Measurements from ENCODE around the gene HINFP. TPM values are rescaled to one million over a fixed set of nuclear protein-coding genes. Genes with fewer than 3 reads are reported as not detected.
A peak's percentile ranks its signal among the peaks of the same experiment; 100 is the strongest.
"Not testable (repeated sequence)": the region's sequence is repeated elsewhere in the genome, so short reads cannot be mapped to it uniquely, and the experiment has no call there.

Gene HINFP
- total and polyA plus RNA-seq, 7 experiments from 2014 or later = 14.7 to 79.7 (median 32.7) TPM

- Mint-ChIP-seq H3K4me3 (no peak overlapping the region), H3K27me3 (no peaks in the 10 kb centered on the region), H3K36me3 (peaks cover 0 to 22% (median 15%) of the 10 kb centered on the region in 5 donors), H3K9me3 (no peaks in the 10 kb centered on the region), H3K4me1 (peaks cover 9 to 25% (median 21%) of the 10 kb centered on the region in 7 donors), H3K27ac (no peak overlapping the region)
- Histone ChIP-seq H3K4me1 (ENCODE audit: control insufficient read depth in 2 of 2, insufficient read depth in 2 of 2, low read length in 2 of 2) (peaks cover 0 to 14% of the 10 kb centered on the region in 2 donors), H3K36me3 (ENCODE audit: control insufficient read depth in 2 of 3, insufficient read depth in 3 of 3, low read length in 3 of 3) (peaks cover 0 to 30% (median 0%) of the 10 kb centered on the region in 3 experiments), H3K27me3 (ENCODE audit: control insufficient read depth in 2 of 2, insufficient read depth in 2 of 2, low read length in 2 of 2) (no peaks in the 10 kb centered on the region), H3K4me3 (ENCODE audit: low read length) (no peak overlapping the region), H3K9me3 (ENCODE audit: control insufficient read depth in 2 of 3, low read length in 3 of 3) (no peaks in the 10 kb centered on the region), H3K27ac (ENCODE audit: low read depth, low read length) (no peak overlapping the region)
- intact Hi-C loops (cut with micrococcal nuclease) = no loop called here
- DNase-seq = no peak
- ATAC-seq = no peak
- CTCF ChIA-PET = no interaction called here
- POLR2A ChIA-PET = interaction anchor here (0.5 kb wide), 1 partner anchor 484 kb away, joined by 3 read pairs; no protein-coding TSS in a partner anchor
These were observed 58.6 kb downstream of the HINFP start for GRCh38 chr11:119179983-119180382.

- ChIA-PET POLR2A (no interaction called here), CTCF (no interaction called here)
- ATAC-seq = no peak
- DNase-seq = no peak
- Mint-ChIP-seq H3K27ac (no peak overlapping the region), H3K36me3 (peaks cover 0 to 19% (median 9%) of the 10 kb centered on the region in 5 donors), H3K4me1 (peaks cover 9 to 18% (median 13%) of the 10 kb centered on the region in 7 donors), H3K4me3 (no peak overlapping the region), H3K9me3 (peaks cover 0 to under 1% (median 0%) of the 10 kb centered on the region in 11 donors), H3K27me3 (no peaks in the 10 kb centered on the region)
- Histone ChIP-seq H3K4me3 (ENCODE audit: low read length) (no peak overlapping the region), H3K4me1 (ENCODE audit: control insufficient read depth in 2 of 2, insufficient read depth in 2 of 2, low read length in 2 of 2) (peaks cover 0 to 14% of the 10 kb centered on the region in 2 donors), H3K36me3 (ENCODE audit: control insufficient read depth in 2 of 3, insufficient read depth in 3 of 3, low read length in 3 of 3) (peaks cover 0 to 23% (median 0%) of the 10 kb centered on the region in 3 experiments), H3K27ac (ENCODE audit: low read depth, low read length) (no peak overlapping the region), H3K9me3 (ENCODE audit: control insufficient read depth in 2 of 3, low read length in 3 of 3) (no peaks in the 10 kb centered on the region), H3K27me3 (ENCODE audit: control insufficient read depth in 2 of 2, insufficient read depth in 2 of 2, low read length in 2 of 2) (no peaks in the 10 kb centered on the region)
- intact Hi-C loops (cut with micrococcal nuclease) = no loop called here
These were observed 59.6 kb downstream of the HINFP start for GRCh38 chr11:119180729-119181676.

- Mint-ChIP-seq H3K4me1 (peaks cover 9 to 18% (median 13%) of the 10 kb centered on the region in 7 donors), H3K36me3 (peaks cover 0 to 19% (median 9%) of the 10 kb centered on the region in 5 donors), H3K9me3 (peaks cover 0 to 1% (median 0%) of the 10 kb centered on the region in 11 donors), H3K27me3 (no peaks in the 10 kb centered on the region), H3K27ac (peak overlapping the region in 3 of 9 donors; percentile 13 to 70 (median 38)), H3K4me3 (no peak overlapping the region)
- Histone ChIP-seq H3K9me3 (ENCODE audit: control insufficient read depth in 2 of 3, low read length in 3 of 3) (no peaks in the 10 kb centered on the region), H3K27ac (ENCODE audit: low read depth, low read length) (no peak overlapping the region), H3K4me3 (ENCODE audit: low read length) (no peak overlapping the region), H3K27me3 (ENCODE audit: control insufficient read depth in 2 of 2, insufficient read depth in 2 of 2, low read length in 2 of 2) (no peaks in the 10 kb centered on the region), H3K4me1 (ENCODE audit: control insufficient read depth in 2 of 2, insufficient read depth in 2 of 2, low read length in 2 of 2) (peaks cover 0 to 14% of the 10 kb centered on the region in 2 donors), H3K36me3 (ENCODE audit: control insufficient read depth in 2 of 3, insufficient read depth in 3 of 3, low read length in 3 of 3) (peaks cover 0 to 23% (median 0%) of the 10 kb centered on the region in 3 experiments)
- intact Hi-C loops (cut with micrococcal nuclease) = no loop called here
- CTCF ChIA-PET = interaction anchor here (1.0 kb wide), 1 partner anchor 15 kb away, joined by 3 read pairs; no protein-coding TSS in a partner anchor
- POLR2A ChIA-PET = no interaction called here
- DNase-seq = no peak
- no peak for ATAC-seq
These were observed 60.5 kb downstream of the HINFP start for GRCh38 chr11:119181677-119182412.

GRCh38 chr11:119184399-119184798, 63.0 kb downstream of the HINFP start:
- H3K27me3 ChIP-seq (ENCODE audit: control insufficient read depth in 2 of 2, insufficient read depth in 2 of 2, low read length in 2 of 2); DNase-seq; CTCF ChIA-PET; POLR2A ChIA-PET; H3K9me3 Mint-ChIP-seq; H3K27me3 Mint-ChIP-seq; H3K4me1 Mint-ChIP-seq; H3K27ac Mint-ChIP-seq; H3K4me1 ChIP-seq (ENCODE audit: control insufficient read depth in 2 of 2, insufficient read depth in 2 of 2, low read length in 2 of 2); H3K27ac ChIP-seq (ENCODE audit: low read depth, low read length); ATAC-seq; H3K4me3 ChIP-seq (ENCODE audit: low read length); H3K4me3 Mint-ChIP-seq; intact Hi-C loops (cut with micrococcal nuclease); H3K9me3 ChIP-seq (ENCODE audit: control insufficient read depth in 2 of 3, low read length in 3 of 3): not testable (repeated sequence)
- H3K36me3 Mint-ChIP-seq = peaks cover 0 to 12% (median 6%) of the 10 kb centered on the region in 5 donors
- peaks cover 0 to 23% (median 0%) of the 10 kb centered on the region in 3 experiments for H3K36me3 ChIP-seq (ENCODE audit: control insufficient read depth in 2 of 3, insufficient read depth in 3 of 3, low read length in 3 of 3)

Other genes with a start within 250 kb of the HINFP start
- 1 to 10 TPM in 4 of 5 experiments, under 1 TPM in 1; 0.41 to 2.9 (median 2.1) TPM for gene CXCR5, start 237.7 kb upstream of the HINFP start, total RNA-seq
- gene CXCR5, start 237.7 kb upstream of the HINFP start, polyA plus RNA-seq = 1 to 10 TPM in 1 of 2 donors, under 1 TPM in 1; 0.60 to 1.1 TPM
- 100 to 1,000 TPM in 4 of 5 experiments, 10 to 100 TPM in 1; 67.8 to 269 (median 266) TPM for gene BCL9L, start 195.7 kb upstream of the HINFP start, total RNA-seq
- 1 to 10 TPM; 6.7 to 7.2 TPM for gene BCL9L, start 195.7 kb upstream of the HINFP start, polyA plus RNA-seq
- gene UPK2, start 165.3 kb upstream of the HINFP start, total RNA-seq = under 1 TPM in 1 of 5 experiments, not detected in 4; 0.24 TPM
- under 1 TPM in 1 of 2 donors, not detected in 1; 0.51 TPM for gene UPK2, start 165.3 kb upstream of the HINFP start, polyA plus RNA-seq
- not detected for gene FOXR1, start 149.8 kb upstream of the HINFP start, total RNA-seq
- not detected for gene FOXR1, start 149.8 kb upstream of the HINFP start, polyA plus RNA-seq
- 100 to 1,000 TPM in 4 of 5 experiments, 10 to 100 TPM in 1; 53.5 to 136 (median 109) TPM for gene CENATAC, start 123.4 kb upstream of the HINFP start, total RNA-seq
- 10 to 100 TPM in 1 of 2 donors, 1 to 10 TPM in 1; 8.4 to 13.5 TPM for gene CENATAC, start 123.4 kb upstream of the HINFP start, polyA plus RNA-seq
- gene RPS25, start 103.2 kb upstream of the HINFP start, total RNA-seq = 1,000 to 10,000 TPM; 1,535 to 3,042 (median 2,772) TPM
- 1,000 to 10,000 TPM; 4,222 to 6,094 TPM for gene RPS25, start 103.2 kb upstream of the HINFP start, polyA plus RNA-seq
- 10 to 100 TPM; 70.7 to 80.3 (median 77.8) TPM for gene TRAPPC4, start 102.8 kb upstream of the HINFP start, total RNA-seq
- 100 to 1,000 TPM in 1 of 2 donors, 10 to 100 TPM in 1; 82.1 to 123 TPM for gene TRAPPC4, start 102.8 kb upstream of the HINFP start, polyA plus RNA-seq
- gene SLC37A4, start 90.7 kb upstream of the HINFP start, total RNA-seq = 10 to 100 TPM in 3 of 5 experiments, 1 to 10 TPM in 2; 7.1 to 20.8 (median 14.6) TPM
- 10 to 100 TPM; 10.6 to 13.1 TPM for gene SLC37A4, start 90.7 kb upstream of the HINFP start, polyA plus RNA-seq
- 100 to 1,000 TPM in 3 of 5 experiments, 10 to 100 TPM in 2; 77.8 to 198 (median 110) TPM for gene HYOU1, start 64.4 kb upstream of the HINFP start, total RNA-seq
- 10 to 100 TPM; 11.3 to 18.3 TPM for gene HYOU1, start 64.4 kb upstream of the HINFP start, polyA plus RNA-seq
- gene VPS11, start 53.8 kb upstream of the HINFP start, total RNA-seq = 10 to 100 TPM; 39.0 to 73.9 (median 57.1) TPM
- 10 to 100 TPM; 40.3 to 72.1 TPM for gene VPS11, start 53.8 kb upstream of the HINFP start, polyA plus RNA-seq
- gene HMBS, start 36.7 kb upstream of the HINFP start, total RNA-seq = 10 to 100 TPM in 1 of 5 experiments, 1 to 10 TPM in 4; 6.7 to 25.4 (median 7.7) TPM
- 10 to 100 TPM; 20.8 to 25.3 TPM for gene HMBS, start 36.7 kb upstream of the HINFP start, polyA plus RNA-seq
- gene DPAGT1, start 19.7 kb upstream of the HINFP start, total RNA-seq = 10 to 100 TPM; 21.9 to 63.9 (median 37.9) TPM
- 10 to 100 TPM; 25.0 to 32.6 TPM for gene DPAGT1, start 19.7 kb upstream of the HINFP start, polyA plus RNA-seq
- gene C2CD2L, start 14.2 kb upstream of the HINFP start, total RNA-seq = 10 to 100 TPM; 24.7 to 40.7 (median 36.1) TPM
- 10 to 100 TPM in 1 of 2 donors, 1 to 10 TPM in 1; 2.7 to 10.2 TPM for gene C2CD2L, start 14.2 kb upstream of the HINFP start, polyA plus RNA-seq
- under 1 TPM in 1 of 5 experiments, not detected in 4; 0.13 TPM for gene ABCG4, start 27.5 kb downstream of the HINFP start, total RNA-seq
- not detected for gene ABCG4, start 27.5 kb downstream of the HINFP start, polyA plus RNA-seq
- gene NLRX1, start 47.1 kb downstream of the HINFP start, total RNA-seq = 10 to 100 TPM in 2 of 5 experiments, 1 to 10 TPM in 3; 8.3 to 19.5 (median 9.8) TPM
- gene NLRX1, start 47.1 kb downstream of the HINFP start, polyA plus RNA-seq = 10 to 100 TPM in 1 of 2 donors, 1 to 10 TPM in 1; 6.5 to 10.6 TPM
- 1 to 10 TPM in 3 of 5 experiments, under 1 TPM in 2; 0.19 to 2.2 (median 1.2) TPM for gene NHERF4, start 63.9 kb downstream of the HINFP start, total RNA-seq
- not detected for gene NHERF4, start 63.9 kb downstream of the HINFP start, polyA plus RNA-seq
- 10 to 100 TPM; 37.0 to 51.8 (median 40.5) TPM for gene CBL, start 84.8 kb downstream of the HINFP start, total RNA-seq
- 10 to 100 TPM; 17.5 to 18.0 TPM for gene CBL, start 84.8 kb downstream of the HINFP start, polyA plus RNA-seq
- 1 to 10 TPM in 2 of 5 experiments, under 1 TPM in 3; 0.08 to 5.1 (median 0.73) TPM for gene MCAM, start 195.6 kb downstream of the HINFP start, total RNA-seq
- under 1 TPM in 1 of 2 donors, not detected in 1; 0.26 TPM for gene MCAM, start 195.6 kb downstream of the HINFP start, polyA plus RNA-seq
- gene RNF26, start 212.9 kb downstream of the HINFP start, total RNA-seq = 10 to 100 TPM; 16.9 to 28.3 (median 18.9) TPM
- gene RNF26, start 212.9 kb downstream of the HINFP start, polyA plus RNA-seq = 10 to 100 TPM; 50.3 to 59.1 TPM
- not detected for gene C1QTNF5, start 219.3 kb downstream of the HINFP start, total RNA-seq
- not detected for gene C1QTNF5, start 219.3 kb downstream of the HINFP start, polyA plus RNA-seq
- not detected for gene MFRP, start 225.1 kb downstream of the HINFP start, total RNA-seq
- not detected for gene MFRP, start 225.1 kb downstream of the HINFP start, polyA plus RNA-seq

All from naive thymus-derived CD4-positive, alpha-beta T cell (primary cell).